K562 (cell line): Measurements from ENCODE around the gene TARS2. TPM values are rescaled to one million over a fixed set of nuclear protein-coding genes. Genes with fewer than 3 reads are reported as not detected.

ENCODE experiments used
- ARID2 ChIP-seq: fragments of 450-650 bp; IDR thresholded peaks from 2 replicates; pipeline ENCODE4 v1.6.1; 2017; ENCODE audit warnings: antibody characterized with exemption, mild to moderate bottlenecking
- BRCA1 ChIP-seq, 2 experiments: fragments of 450-650 bp in 1 of 2; sonication (generic) in 1 of 2; formaldehyde crosslinking in 1 of 2; IDR thresholded peaks; 2 replicates each; pipeline versions ENCODE4 v1.5.0 to v1.6.1; 2017 to 2020; ENCODE audit warnings: mild to moderate bottlenecking in 1 of 2, missing genetic modification reagents in 1 of 2
- CBFB ChIP-seq: sonication (generic); formaldehyde crosslinking; IDR thresholded peaks from 2 replicates; pipeline ENCODE4 v1.4.0; 2020; ENCODE audit warnings: mild to moderate bottlenecking, missing genetic modification reagents
- CCNT2 ChIP-seq: IDR thresholded peaks from 2 replicates; pipeline ENCODE4 v1.6.1; 2011; ENCODE audit warnings: borderline replicate concordance, low read depth, mild to moderate bottlenecking, moderate library complexity, mixed read lengths, low read length; ENCODE audit not compliant: insufficient read length; ENCODE audit errors: extremely low read depth
- ETS2 ChIP-seq: IDR thresholded peaks from 2 replicates; pipeline ENCODE4 v1.6.1; 2016; ENCODE audit warnings: borderline replicate concordance, missing genetic modification characterization, mild to moderate bottlenecking, moderate library complexity, missing compliant biosample characterization; ENCODE audit not compliant: poor library complexity, severe bottlenecking
- GABPA ChIP-seq: fragments of 200-800 bp; sonication (Bioruptor generic); conservative IDR thresholded peaks from 2 replicates; pipeline ENCODE4 v1.6.1; 2016; ENCODE audit warnings: low read depth, missing genetic modification characterization, missing compliant biosample characterization
- HDAC1 ChIP-seq, 2 experiments: fragments of 450-650 bp; IDR thresholded peaks; 2 replicates each; pipeline ENCODE4 v1.6.1; 2016 to 2017; ENCODE audit warnings: inconsistent platforms in 1 of 2, mild to moderate bottlenecking in 1 of 2, moderate library complexity in 1 of 2
- KLF13 ChIP-seq: fragments of 450-650 bp; IDR thresholded peaks from 2 replicates; pipeline ENCODE4 v1.6.1; 2016; ENCODE audit warnings: missing genetic modification characterization, low read depth, mild to moderate bottlenecking, missing compliant biosample characterization, moderate library complexity, borderline replicate concordance
- POLR2B ChIP-seq: fragments of 450-650 bp; IDR thresholded peaks from 2 replicates; pipeline ENCODE4 v1.6.1; 2018; ENCODE audit warnings: low read depth; ENCODE audit not compliant: partially characterized antibody
- POLR2H ChIP-seq: IDR thresholded peaks from 2 replicates; pipeline ENCODE4 v1.6.1; 2016; ENCODE audit warnings: missing genetic modification characterization, low read depth, mild to moderate bottlenecking, control low read depth, missing compliant biosample characterization, moderate library complexity
- SIX5 ChIP-seq, 2 experiments: IDR thresholded peaks; 2 replicates each; pipeline ENCODE4 v1.6.1; 2011; ENCODE audit warnings: low read length in 2 of 2, borderline replicate concordance in 1 of 2, low read depth in 1 of 2, mild to moderate bottlenecking in 1 of 2, moderate library complexity in 1 of 2; ENCODE audit not compliant: insufficient read depth in 1 of 2
- SLC30A9 ChIP-seq: fragments of 250-450 bp; sonication (Bioruptor Pico); IDR thresholded peaks from 2 replicates; pipeline ENCODE4 v1.8.0; 2022; ENCODE audit warnings: mild to moderate bottlenecking, moderate library complexity
- STAT5B ChIP-seq: fragments of 250-450 bp; sonication (Bioruptor Pico); IDR thresholded peaks from 2 replicates; pipeline ENCODE4 v1.8.0; 2021; ENCODE audit warnings: mild to moderate bottlenecking, inconsistent platforms
- TAF15 ChIP-seq: fragments of 200-400 bp; formaldehyde crosslinking; IDR thresholded peaks from 2 replicates; pipeline ENCODE4 v1.6.1; 2017; ENCODE audit warnings: mild to moderate bottlenecking, low read depth, low read length, moderate library complexity
- TCF7 ChIP-seq: sonication (generic); IDR thresholded peaks from 2 replicates; pipeline ENCODE4 v1.6.1; 2016; ENCODE audit warnings: antibody characterized with exemption, borderline replicate concordance
- TOE1 ChIP-seq, 2 experiments: fragments of 450-650 bp in 1 of 2; sonication (generic) in 1 of 2; formaldehyde crosslinking in 1 of 2; IDR thresholded peaks; 2 replicates each; pipeline versions ENCODE4 v1.7.1 to v1.8.0; 2016 to 2022; ENCODE audit warnings: borderline replicate concordance in 2 of 2, mild to moderate bottlenecking in 2 of 2, antibody characterized with exemption in 1 of 2, inconsistent platforms in 1 of 2, low read depth in 1 of 2, missing genetic modification reagents in 1 of 2, moderate library complexity in 1 of 2
- ZNF3 ChIP-seq: fragments of 250-450 bp; sonication (Bioruptor Pico); IDR thresholded peaks from 2 replicates; pipeline ENCODE4 v1.5.0; 2021; ENCODE audit warnings: mild to moderate bottlenecking, moderate library complexity
- ZNF316 ChIP-seq: fragments of 450-650 bp; IDR thresholded peaks from 2 replicates; pipeline ENCODE4 v1.6.1; 2016
- ZNF586 ChIP-seq: fragments of 450-650 bp; formaldehyde crosslinking; conservative IDR thresholded peaks from 2 replicates; pipeline ENCODE4 v1.4.0; 2020; ENCODE audit warnings: mild to moderate bottlenecking, moderate library complexity
- ZNF780A ChIP-seq: fragments of 250-450 bp; sonication (Bioruptor Pico); IDR thresholded peaks from 2 replicates; pipeline ENCODE4 v1.5.0; 2021; ENCODE audit warnings: mild to moderate bottlenecking
- polyA plus RNA-seq, 8 experiments: library from polyadenylated mRNA; depleted of rRNA in 4 of 8; stranded (reverse) in 5 of 8; unstranded in 3 of 8; fragments of >200 nt; fragmentation: Nextera tagmentation in 2 of 8; fragmentation: Illumina TruSeq in 1 of 8; extraction: Ambion mirVana in 2 of 8; extraction: Trizol in 1 of 8; gene quantifications; 2 replicates each; pipeline versions ENCODE4 v1.2.1 to v1.2.3, GENCODE V29; 2011 to 2014; ENCODE audit warnings: inconsistent platforms in 1 of 8, missing spikeins in 1 of 8
- total RNA-seq, 7 experiments: library from RNA; depleted of rRNA in 6 of 7; stranded (reverse); fragments of >200 nt in 6 of 7; fragmentation: Illumina TruSeq in 2 of 7; extraction: Trizol in 2 of 7; gene quantifications; 2 replicates each; pipeline versions ENCODE4 v1.2.1 to v1.2.3, GENCODE V29; 2011 to 2021; ENCODE audit warnings: low replicate concordance in 1 of 7
- TF ChIP-seq, protein P1 (sequence below): fragments of 200-800 bp; sonication (Bioruptor generic); IDR thresholded peaks from 2 replicates; pipeline ENCODE4 v1.6.1; 2017; ENCODE audit warnings: missing genetic modification characterization, missing compliant biosample characterization
- TF ChIP-seq, protein P2 (sequence below): sonication (generic); formaldehyde crosslinking; IDR thresholded peaks from 2 replicates; pipeline ENCODE4 v1.8.1; 2023; ENCODE audit warnings: mild to moderate bottlenecking, missing genetic modification reagents
- TF ChIP-seq, protein P3 (sequence below): IDR thresholded peaks from 2 replicates; pipeline ENCODE4 v1.6.1; 2014; ENCODE audit warnings: antibody characterized with exemption

The TARS2 gene
- total and polyA plus RNA-seq, 9 of the 15 experiments (the other 6 are each of a cell fraction or from before 2014, with no cell fraction given), result 17.0 to 64.2 (median 39.4) TPM

DNA sequence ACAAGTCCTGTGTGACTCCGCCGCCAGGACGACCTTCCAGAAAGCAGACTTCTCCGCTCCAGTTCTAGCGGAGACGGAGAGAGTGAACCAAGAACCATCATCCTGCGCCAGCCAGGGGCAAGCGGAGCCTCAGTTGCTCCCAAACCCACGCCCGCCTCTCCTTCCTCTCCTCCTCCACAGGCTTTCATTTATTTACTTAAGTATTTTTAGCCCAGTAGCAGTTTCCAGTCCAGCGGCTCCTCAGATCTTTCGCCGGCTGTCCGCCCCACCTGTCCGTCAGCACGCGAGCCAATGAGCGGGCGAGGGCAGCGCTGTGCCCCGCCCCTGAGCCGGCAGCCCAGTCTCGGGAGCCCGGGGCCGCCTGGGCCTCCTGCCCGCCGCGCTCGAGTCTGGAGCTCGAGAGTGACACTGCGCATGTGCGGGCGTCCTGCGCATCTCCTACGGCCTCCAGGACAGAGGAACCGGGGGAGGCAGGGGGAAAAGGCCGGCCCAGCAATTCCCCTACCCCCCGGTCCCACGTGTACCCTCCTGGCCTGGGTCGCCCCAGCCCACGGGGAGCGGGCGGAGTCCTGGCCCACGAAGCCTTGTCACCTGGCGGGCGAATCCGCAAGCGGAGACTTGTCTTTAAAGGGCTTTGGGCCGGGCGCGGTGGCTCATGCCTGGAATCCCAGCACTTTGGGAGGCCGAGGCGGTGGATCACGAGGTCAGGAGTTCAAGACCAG, 28.3 kb downstream of the TARS2 start, which contains the start of gene FALEC (continued):
- TF ChIP-seq, protein P1, sequence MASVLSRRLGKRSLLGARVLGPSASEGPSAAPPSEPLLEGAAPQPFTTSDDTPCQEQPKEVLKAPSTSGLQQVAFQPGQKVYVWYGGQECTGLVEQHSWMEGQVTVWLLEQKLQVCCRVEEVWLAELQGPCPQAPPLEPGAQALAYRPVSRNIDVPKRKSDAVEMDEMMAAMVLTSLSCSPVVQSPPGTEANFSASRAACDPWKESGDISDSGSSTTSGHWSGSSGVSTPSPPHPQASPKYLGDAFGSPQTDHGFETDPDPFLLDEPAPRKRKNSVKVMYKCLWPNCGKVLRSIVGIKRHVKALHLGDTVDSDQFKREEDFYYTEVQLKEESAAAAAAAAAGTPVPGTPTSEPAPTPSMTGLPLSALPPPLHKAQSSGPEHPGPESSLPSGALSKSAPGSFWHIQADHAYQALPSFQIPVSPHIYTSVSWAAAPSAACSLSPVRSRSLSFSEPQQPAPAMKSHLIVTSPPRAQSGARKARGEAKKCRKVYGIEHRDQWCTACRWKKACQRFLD (CRISPR knock-in tag), result peak; percentile 24
- TF ChIP-seq POLR2B, result peak; percentile 34
- TF ChIP-seq SLC30A9 (CRISPR knock-in tag), result no peak
- no peak for TF ChIP-seq ZNF780A
- TF ChIP-seq STAT5B (CRISPR knock-in tag), result no peak
- TF ChIP-seq BRCA1 (IDR thresholded peaks at IDR 0.05), result no peak
- TF ChIP-seq BRCA1 (CRISPR knock-in tag; IDR thresholded peaks at IDR 0.05), result no peak
- peak; percentile 39; the same call in 1 of the 2 replicates for TF ChIP-seq POLR2H (tag)
- TF ChIP-seq TCF7, result peak; percentile 98
- peak; percentile 78 for TF ChIP-seq TOE1 (IDR thresholded peaks at IDR 0.05; ENCODE audit: borderline replicate concordance)
- TF ChIP-seq TOE1 (CRISPR knock-in tag; IDR thresholded peaks at IDR 0.05; ENCODE audit: borderline replicate concordance, low read depth), result no peak
- TF ChIP-seq GABPA (tag), result no peak
- 0 out of 2 replicates have a peak, but pooled peaks have one; percentile 26 for TF ChIP-seq KLF13 (tag)
- TF ChIP-seq SIX5 (IDR thresholded peaks at IDR 0.05; ENCODE audit: borderline replicate concordance in 1 of 2, insufficient read depth in 1 of 2, low read depth in 1 of 2, low read length in 2 of 2), result no peak
- TF ChIP-seq TAF15, result no peak
- TF ChIP-seq CCNT2, result peak; percentile 80
- TF ChIP-seq ARID2, result no peak
- no peak for TF ChIP-seq ZNF586
- TF ChIP-seq CBFB, result no peak
- no peak for TF ChIP-seq ZNF3
- TF ChIP-seq ZNF316, result no peak
- no peak for TF ChIP-seq ETS2
- TF ChIP-seq, protein P2, sequence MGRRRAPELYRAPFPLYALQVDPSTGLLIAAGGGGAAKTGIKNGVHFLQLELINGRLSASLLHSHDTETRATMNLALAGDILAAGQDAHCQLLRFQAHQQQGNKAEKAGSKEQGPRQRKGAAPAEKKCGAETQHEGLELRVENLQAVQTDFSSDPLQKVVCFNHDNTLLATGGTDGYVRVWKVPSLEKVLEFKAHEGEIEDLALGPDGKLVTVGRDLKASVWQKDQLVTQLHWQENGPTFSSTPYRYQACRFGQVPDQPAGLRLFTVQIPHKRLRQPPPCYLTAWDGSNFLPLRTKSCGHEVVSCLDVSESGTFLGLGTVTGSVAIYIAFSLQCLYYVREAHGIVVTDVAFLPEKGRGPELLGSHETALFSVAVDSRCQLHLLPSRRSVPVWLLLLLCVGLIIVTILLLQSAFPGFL (CRISPR knock-in tag), result peak; percentile 80; the same call in 1 of the 2 replicates
- TF ChIP-seq, protein P3, sequence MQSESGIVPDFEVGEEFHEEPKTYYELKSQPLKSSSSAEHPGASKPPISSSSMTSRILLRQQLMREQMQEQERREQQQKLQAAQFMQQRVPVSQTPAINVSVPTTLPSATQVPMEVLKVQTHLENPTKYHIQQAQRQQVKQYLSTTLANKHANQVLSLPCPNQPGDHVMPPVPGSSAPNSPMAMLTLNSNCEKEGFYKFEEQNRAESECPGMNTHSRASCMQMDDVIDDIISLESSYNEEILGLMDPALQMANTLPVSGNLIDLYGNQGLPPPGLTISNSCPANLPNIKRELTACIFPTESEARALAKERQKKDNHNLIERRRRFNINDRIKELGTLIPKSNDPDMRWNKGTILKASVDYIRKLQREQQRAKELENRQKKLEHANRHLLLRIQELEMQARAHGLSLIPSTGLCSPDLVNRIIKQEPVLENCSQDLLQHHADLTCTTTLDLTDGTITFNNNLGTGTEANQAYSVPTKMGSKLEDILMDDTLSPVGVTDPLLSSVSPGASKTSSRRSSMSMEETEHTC, result no peak
- peak in 1 of 2 experiments; percentile 58; a peak in 1 of 4 replicates for TF ChIP-seq HDAC1 (IDR thresholded peaks at IDR 0.05)
